Stomach (tissue), 4 donors: ENCODE data around the gene TMEM179.

Source experiments
- CTCF ChIP-seq, 7 experiments: fragments of 450-650 bp in 4 of 7; fragments of 200-600 bp in 3 of 7; sonication (generic) in 3 of 7; IDR thresholded peaks; one replicate each; pipeline ENCODE4 v1.5.1; 2016 to 2019; ENCODE audit warnings: antibody characterized with exemption in 7 of 7, control low read depth in 2 of 7, mild to moderate bottlenecking in 1 of 7
- POLR2A ChIP-seq, 4 donors: fragments of 450-650 bp; IDR thresholded peaks; one replicate each; pipeline ENCODE4 v1.6.1; 2016; ENCODE audit warnings: antibody characterized with exemption in 4 of 4, control low read depth in 2 of 4, mild to moderate bottlenecking in 1 of 4, moderate library complexity in 1 of 4
- POLR2AphosphoS5 ChIP-seq, 3 donors: sonication (generic); formaldehyde crosslinking; IDR thresholded peaks; one replicate each; pipeline ENCODE4 v1.6.1; 2016; ENCODE audit warnings: antibody characterized with exemption in 3 of 3

GRCh38 chr14:104638927-104639450 lies 34.4 kb upstream of the TMEM179 start:
- TF ChIP-seq CTCF (IDR thresholded peaks at IDR 0.05) (no peak), POLR2A (IDR thresholded peaks at IDR 0.05) (no peak), POLR2AphosphoS5 (IDR thresholded peaks at IDR 0.05) (no peak)
